NB4 (cell line): Measurements from ENCODE around the gene NSUN5.

Source experiments
- POLR2A ChIP-seq: IDR thresholded peaks from 2 replicates; pipeline ENCODE4 v1.6.1; 2011; ENCODE audit warnings: mild to moderate bottlenecking; ENCODE audit not compliant: insufficient read length; ENCODE audit errors: extremely low read depth
- TF ChIP-seq, protein P1 (sequence below): IDR thresholded peaks from 2 replicates; pipeline ENCODE4 v1.6.1; 2011; ENCODE audit warnings: low read depth, low read length
- TF ChIP-seq, protein P2 (sequence below): IDR thresholded peaks from one replicate; pipeline ENCODE4 v1.5.1; 2012; ENCODE audit warnings: low read depth, low read length

- TF ChIP-seq, protein P1, sequence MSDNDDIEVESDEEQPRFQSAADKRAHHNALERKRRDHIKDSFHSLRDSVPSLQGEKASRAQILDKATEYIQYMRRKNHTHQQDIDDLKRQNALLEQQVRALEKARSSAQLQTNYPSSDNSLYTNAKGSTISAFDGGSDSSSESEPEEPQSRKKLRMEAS, result no peak
- TF ChIP-seq, protein P2, sequence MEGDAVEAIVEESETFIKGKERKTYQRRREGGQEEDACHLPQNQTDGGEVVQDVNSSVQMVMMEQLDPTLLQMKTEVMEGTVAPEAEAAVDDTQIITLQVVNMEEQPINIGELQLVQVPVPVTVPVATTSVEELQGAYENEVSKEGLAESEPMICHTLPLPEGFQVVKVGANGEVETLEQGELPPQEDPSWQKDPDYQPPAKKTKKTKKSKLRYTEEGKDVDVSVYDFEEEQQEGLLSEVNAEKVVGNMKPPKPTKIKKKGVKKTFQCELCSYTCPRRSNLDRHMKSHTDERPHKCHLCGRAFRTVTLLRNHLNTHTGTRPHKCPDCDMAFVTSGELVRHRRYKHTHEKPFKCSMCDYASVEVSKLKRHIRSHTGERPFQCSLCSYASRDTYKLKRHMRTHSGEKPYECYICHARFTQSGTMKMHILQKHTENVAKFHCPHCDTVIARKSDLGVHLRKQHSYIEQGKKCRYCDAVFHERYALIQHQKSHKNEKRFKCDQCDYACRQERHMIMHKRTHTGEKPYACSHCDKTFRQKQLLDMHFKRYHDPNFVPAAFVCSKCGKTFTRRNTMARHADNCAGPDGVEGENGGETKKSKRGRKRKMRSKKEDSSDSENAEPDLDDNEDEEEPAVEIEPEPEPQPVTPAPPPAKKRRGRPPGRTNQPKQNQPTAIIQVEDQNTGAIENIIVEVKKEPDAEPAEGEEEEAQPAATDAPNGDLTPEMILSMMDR, result no peak
- TF ChIP-seq POLR2A, result no peak
These were observed 4.9 kb upstream of the NSUN5 start for GRCh38 chr7:73313521-73313906.
